H1 (cell line): ENCODE results near the gene SPATA32.

Experiments
- CTCF ChIP-seq, 3 experiments: IDR thresholded peaks; 1 replicate in 2 of 3; 2 replicates in 1 of 3; pipeline versions ENCODE4 v1.5.1 to v1.6.1; 2011; ENCODE audit warnings: low read length in 3 of 3, mild to moderate bottlenecking in 3 of 3, inconsistent platforms in 2 of 3, low read depth in 1 of 3, moderate library complexity in 1 of 3; ENCODE audit not compliant: insufficient read depth in 1 of 3; ENCODE audit errors: control extremely low read depth in 1 of 3
- JUND ChIP-seq: IDR thresholded peaks from 2 replicates; pipeline ENCODE4 v1.6.1; 2011; ENCODE audit warnings: mild to moderate bottlenecking, improper control_type of control experiment, low read length
- MAFK ChIP-seq: IDR thresholded peaks from 2 replicates; pipeline ENCODE4 v1.6.1; 2012; ENCODE audit warnings: low read depth, mild to moderate bottlenecking, improper control_type of control experiment, low read length
- MAX ChIP-seq: IDR thresholded peaks from 2 replicates; pipeline ENCODE4 v1.6.1; 2012; ENCODE audit warnings: inconsistent platforms
- POLR2A ChIP-seq, 2 experiments: IDR thresholded peaks; 1 replicate in 1 of 2; 2 replicates in 1 of 2; pipeline ENCODE4 v1.6.1; 2011; ENCODE audit warnings: low read depth in 2 of 2, low read length in 2 of 2, mild to moderate bottlenecking in 2 of 2; ENCODE audit errors: control extremely low read depth in 1 of 2
- POLR2AphosphoS5 ChIP-seq: IDR thresholded peaks from 2 replicates; pipeline ENCODE4 v1.6.1; 2011; ENCODE audit warnings: low read depth, low read length
- RFX5 ChIP-seq: IDR thresholded peaks from 2 replicates; pipeline ENCODE4 v1.6.1; 2011; ENCODE audit warnings: low read depth, low read length, improper control_type of control experiment, borderline replicate concordance
- RNF2 ChIP-seq: fragments of 200-900, 300-1000 bp; sonication (generic); IDR thresholded peaks from 2 replicates; pipeline ENCODE4 v1.7.1; 2016; ENCODE audit warnings: borderline replicate concordance, low read depth, mild to moderate bottlenecking, antibody characterized with exemption, low read length; ENCODE audit not compliant: poor library complexity, severe bottlenecking; ENCODE audit errors: missing control alignments
- SIN3A ChIP-seq, 2 experiments: IDR thresholded peaks in 1 of 2; conservative IDR thresholded peaks in 1 of 2; 2 replicates each; pipeline ENCODE4 v1.6.1; 2011 to 2012; ENCODE audit warnings: low read length in 2 of 2, improper control_type of control experiment in 1 of 2, low read depth in 1 of 2, mild to moderate bottlenecking in 1 of 2
- USF2 ChIP-seq: IDR thresholded peaks from 2 replicates; pipeline ENCODE4 v1.6.1; 2011; ENCODE audit warnings: low read length, improper control_type of control experiment

- TF ChIP-seq MAX: no peak
- no peak for TF ChIP-seq POLR2A (IDR thresholded peaks at IDR 0.05; ENCODE audit: control extremely low read depth in 1 of 2, low read depth in 2 of 2, low read length in 2 of 2)
- no peak for TF ChIP-seq RNF2
- no peak for TF ChIP-seq POLR2AphosphoS5
- no peak for TF ChIP-seq CTCF (IDR thresholded peaks at IDR 0.05; ENCODE audit: control extremely low read depth in 1 of 3, insufficient read depth in 1 of 3, low read depth in 1 of 3, low read length in 3 of 3)
- TF ChIP-seq SIN3A (conservative IDR thresholded peaks at IDR 0.05 in 1 of 2, IDR thresholded peaks at IDR 0.05 in 1 of 2; ENCODE audit: low read depth in 1 of 2, low read length in 2 of 2): no peak
- TF ChIP-seq MAFK: no peak
- no peak for TF ChIP-seq RFX5
- TF ChIP-seq JUND: no peak
- no peak for TF ChIP-seq USF2
These were observed 23.6 kb downstream of the SPATA32 start for GRCh38 chr17:45238155-45238774.
